GM12873 (cell line): ENCODE measurements around the gene NTRK1.

ENCODE experiments used
- TF ChIP-seq, protein P1 (sequence below): IDR thresholded peaks from 2 replicates; pipeline ENCODE4 v1.5.1; 2012; ENCODE audit warnings: low read depth, mild to moderate bottlenecking, moderate library complexity, low read length, control low read depth; ENCODE audit not compliant: insufficient read depth; ENCODE audit errors: missing control alignments

The NTRK1 gene

DNA sequence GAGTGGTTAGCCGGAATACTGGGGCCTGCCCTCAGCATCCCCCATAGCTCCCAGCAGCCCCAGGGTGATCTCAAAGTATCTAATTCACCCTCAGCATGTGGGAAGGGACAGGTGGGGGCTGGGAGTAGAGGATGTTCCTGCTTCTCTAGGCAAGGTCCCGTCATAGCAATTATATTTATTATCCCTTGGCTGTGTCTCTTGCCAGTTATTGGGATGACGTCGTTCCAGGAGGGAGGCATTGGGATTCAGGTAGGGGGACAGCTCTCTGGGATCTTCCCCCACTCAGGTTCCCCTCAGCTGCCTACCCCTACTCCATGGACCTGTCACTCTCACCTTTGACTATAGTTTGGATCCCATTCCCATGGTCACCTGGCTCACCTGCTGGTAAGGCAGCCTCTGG is 21.0 kb downstream of the NTRK1 start:
- TF ChIP-seq, protein P1, sequence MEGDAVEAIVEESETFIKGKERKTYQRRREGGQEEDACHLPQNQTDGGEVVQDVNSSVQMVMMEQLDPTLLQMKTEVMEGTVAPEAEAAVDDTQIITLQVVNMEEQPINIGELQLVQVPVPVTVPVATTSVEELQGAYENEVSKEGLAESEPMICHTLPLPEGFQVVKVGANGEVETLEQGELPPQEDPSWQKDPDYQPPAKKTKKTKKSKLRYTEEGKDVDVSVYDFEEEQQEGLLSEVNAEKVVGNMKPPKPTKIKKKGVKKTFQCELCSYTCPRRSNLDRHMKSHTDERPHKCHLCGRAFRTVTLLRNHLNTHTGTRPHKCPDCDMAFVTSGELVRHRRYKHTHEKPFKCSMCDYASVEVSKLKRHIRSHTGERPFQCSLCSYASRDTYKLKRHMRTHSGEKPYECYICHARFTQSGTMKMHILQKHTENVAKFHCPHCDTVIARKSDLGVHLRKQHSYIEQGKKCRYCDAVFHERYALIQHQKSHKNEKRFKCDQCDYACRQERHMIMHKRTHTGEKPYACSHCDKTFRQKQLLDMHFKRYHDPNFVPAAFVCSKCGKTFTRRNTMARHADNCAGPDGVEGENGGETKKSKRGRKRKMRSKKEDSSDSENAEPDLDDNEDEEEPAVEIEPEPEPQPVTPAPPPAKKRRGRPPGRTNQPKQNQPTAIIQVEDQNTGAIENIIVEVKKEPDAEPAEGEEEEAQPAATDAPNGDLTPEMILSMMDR: no peak

DNA sequence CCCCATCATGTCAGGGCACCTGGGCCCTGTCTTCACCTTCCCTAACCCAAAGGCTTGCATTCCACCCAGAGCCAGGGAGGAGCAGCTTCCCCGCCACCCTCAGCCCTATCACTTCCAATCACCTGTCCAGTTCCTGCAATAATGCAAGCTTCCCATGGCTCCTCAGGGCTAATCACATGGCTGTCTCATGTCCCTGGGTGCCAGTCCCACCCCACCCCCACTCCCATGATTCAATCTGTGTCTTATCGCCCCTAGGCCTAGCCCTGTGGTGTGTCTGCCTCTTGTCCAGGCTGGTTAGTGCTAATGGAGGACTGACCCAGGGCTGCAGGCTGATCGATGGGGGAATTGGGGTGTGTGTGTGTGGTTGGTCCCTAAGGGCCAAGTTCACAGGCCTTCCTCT is 21.9 kb downstream of the NTRK1 start:
- TF ChIP-seq, protein P1: no peak

DNA sequence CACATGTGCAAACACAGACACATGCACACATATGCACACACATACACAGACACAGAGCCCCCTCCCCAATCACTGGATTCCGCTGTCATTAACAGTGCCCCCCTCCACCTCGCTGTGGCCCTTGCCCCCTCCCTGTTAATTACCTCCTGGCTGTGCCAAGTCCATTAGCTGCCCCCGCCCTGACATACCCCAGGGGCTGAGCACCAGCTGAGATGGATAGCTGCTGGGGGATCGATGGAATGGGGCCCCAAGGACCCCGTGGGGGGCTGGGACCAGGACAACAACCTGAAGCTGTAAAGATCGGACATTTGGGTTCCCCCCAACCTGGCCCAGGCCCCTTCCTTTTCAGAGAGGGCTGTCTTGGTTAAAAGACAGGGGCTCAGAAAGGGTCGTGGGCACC is 23.3 kb downstream of the NTRK1 start:
- TF ChIP-seq, protein P1: no peak

DNA sequence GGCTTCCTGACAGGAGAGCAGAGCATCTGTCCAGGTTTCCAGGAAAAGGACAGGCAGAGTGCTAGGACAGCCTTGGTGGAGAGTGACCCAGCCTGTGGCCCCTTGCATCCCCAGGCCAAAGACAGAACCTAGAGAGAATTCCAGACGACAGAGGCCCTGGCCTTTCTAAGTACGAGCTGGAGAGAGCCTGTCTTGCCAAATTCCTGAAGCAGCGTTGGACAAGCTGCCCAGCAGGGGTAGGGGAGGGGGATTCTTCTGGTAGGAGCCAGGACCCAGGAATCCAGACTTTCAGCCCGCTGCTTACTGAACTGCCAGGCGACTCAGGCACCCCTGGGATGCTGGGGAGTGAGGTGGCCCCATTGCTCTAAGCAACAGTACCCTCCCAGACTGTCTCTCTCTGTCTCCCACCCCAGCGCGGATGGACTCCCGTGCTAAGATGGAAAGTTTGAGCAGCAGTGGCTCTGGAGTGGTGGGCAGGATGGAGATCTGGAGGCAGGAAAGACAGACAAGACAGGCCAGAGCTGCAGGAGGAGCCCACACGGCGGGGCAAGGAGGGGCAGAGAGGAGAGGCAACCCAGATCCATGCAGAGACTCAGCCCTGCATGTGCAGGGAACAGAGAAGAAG is 24.0 kb downstream of the NTRK1 start:
- TF ChIP-seq, protein P1: no peak

DNA sequence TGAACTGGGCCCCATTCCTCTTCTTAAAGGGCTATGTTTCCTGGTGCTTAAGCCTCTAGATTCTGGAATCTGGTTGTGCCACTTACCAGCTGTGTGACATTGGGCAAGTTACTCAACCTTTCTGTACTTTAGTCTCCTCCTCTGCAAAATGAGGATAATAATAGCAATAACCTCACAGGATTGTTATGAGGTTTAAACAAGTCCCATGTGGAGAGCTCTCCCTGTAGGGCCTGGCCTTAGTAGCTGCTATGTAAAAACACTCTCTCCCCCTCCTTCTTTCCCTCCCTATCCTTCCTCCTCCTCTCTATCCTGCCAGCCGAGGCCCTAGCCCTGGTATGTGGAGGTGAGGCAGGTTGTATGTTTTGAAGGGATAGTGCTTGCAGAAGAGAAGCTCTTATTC is 24.6 kb downstream of the NTRK1 start:
- TF ChIP-seq, protein P1: no peak

DNA sequence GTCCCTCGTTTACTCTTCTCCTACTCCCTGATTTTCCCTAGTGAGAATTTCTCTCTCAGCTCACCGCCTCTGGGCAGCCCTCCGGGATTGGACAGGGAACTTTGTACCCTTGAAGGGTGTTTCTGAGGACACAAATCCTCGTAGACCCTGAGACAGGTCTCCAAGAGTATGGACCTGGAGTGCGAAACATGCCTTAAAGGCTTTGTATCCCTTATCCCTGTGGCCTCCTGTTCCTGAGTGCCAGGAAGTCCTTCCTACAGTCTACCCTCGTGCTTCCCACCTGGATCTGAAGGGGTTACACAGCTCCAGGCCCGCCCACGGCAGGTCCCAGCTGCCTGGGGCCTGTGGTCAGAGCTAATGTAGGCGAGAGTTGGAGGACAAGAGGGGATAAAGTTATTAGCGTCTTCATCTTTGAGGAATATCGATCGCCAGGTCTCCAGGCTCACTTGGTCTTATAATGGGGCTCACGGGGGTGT is 25.3 kb downstream of the NTRK1 start:
- TF ChIP-seq, protein P1: no peak

DNA sequence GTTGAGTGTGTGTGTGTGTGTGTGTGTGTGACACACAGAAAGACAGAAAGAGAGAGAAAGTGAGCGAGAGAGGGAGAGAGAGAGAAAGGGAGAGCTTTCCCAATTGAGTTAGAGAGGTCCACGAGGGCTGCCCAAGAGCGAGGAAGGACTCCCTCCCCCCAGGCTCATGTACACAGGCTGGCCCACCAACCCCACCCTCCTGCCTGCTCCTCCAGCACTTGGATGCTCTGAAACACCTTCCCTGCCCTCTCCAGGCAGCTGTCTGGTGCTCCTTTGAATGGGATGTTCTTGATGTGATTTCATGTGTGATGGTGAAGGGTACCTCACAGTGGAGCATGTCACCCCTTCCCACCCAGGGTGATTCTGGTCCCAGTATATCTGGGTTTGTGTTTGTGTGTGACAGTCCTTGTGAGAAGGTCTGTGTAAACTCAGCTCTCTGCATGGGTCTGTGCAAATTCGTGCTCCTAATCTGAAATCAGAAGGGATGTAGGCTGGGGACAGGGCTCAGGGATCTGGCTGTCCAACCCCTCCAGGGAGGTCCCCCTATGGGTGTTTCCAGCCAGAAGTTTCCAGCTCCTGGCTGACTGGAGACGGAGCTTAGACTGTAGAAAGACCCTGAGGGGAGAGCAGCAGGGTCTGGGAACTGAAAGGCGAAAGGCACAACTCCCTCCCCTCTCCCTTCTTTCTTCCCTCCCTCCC is 26.1 kb downstream of the NTRK1 start:
- TF ChIP-seq, protein P1: no peak
